WTC11 (cell line): ENCODE results near the gene LATS1. TPM values are rescaled to one million over a fixed set of nuclear protein-coding genes. Genes with fewer than 3 reads are reported as not detected.

Experiments
- ATAC-seq: fragments of 200-7000 bp; cut with Tn5 transposase; 2 replicates; pipeline ENCODE4 v1.10.0; 2021; ENCODE audit warnings: mild to moderate bottlenecking, moderate library complexity
- CTCF ChIA-PET: fragments of 300-600 bp; sonication (Branson Sonifier 250); formaldehyde crosslinking; loops from one replicate; lab custom pipeline; 2021; ENCODE audit warnings: antibody characterized with exemption; lab: Charles Lee
- POLR2A ChIA-PET: fragments of 350-600 bp; sonication (Branson Sonifier 250); formaldehyde crosslinking; loops from one replicate; lab custom pipeline; 2021; ENCODE audit warnings: antibody characterized with exemption; lab: Charles Lee
- DNase-seq: peaks from one replicate; pipeline ENCODE4 v3.0.0; 2021; ENCODE audit warnings: low spot score
- H3K27ac Mint-ChIP-seq: 2 replicates; pipeline ENCODE4 v1.8.0; 2021; ENCODE audit warnings: mixed read lengths
- H3K27me3 Mint-ChIP-seq: 2 replicates; pipeline ENCODE4 v1.8.0; 2021; ENCODE audit warnings: low read depth, mild to moderate bottlenecking, moderate library complexity, mixed read lengths
- H3K36me3 Mint-ChIP-seq: 2 replicates; pipeline ENCODE4 v1.8.0; 2021; ENCODE audit warnings: mixed read lengths
- H3K4me1 Mint-ChIP-seq: 2 replicates; pipeline ENCODE4 v1.8.0; 2022; ENCODE audit warnings: mixed read lengths
- H3K4me3 Mint-ChIP-seq: 2 replicates; pipeline ENCODE4 v1.8.0; 2021; ENCODE audit warnings: mild to moderate bottlenecking, moderate library complexity, mixed read lengths
- H3K9me3 Mint-ChIP-seq: 2 replicates; pipeline ENCODE4 v1.8.0; 2021; ENCODE audit warnings: mixed read lengths
- CBFB ChIP-seq: sonication (generic); formaldehyde crosslinking; IDR thresholded peaks from 2 replicates; pipeline ENCODE4 v1.8.1; 2022; ENCODE audit warnings: mild to moderate bottlenecking, low read depth, missing genetic modification reagents
- CTCF ChIP-seq: fragments of 200-600 bp; IDR thresholded peaks from 2 replicates; pipeline ENCODE4 v1.8.0; 2022; ENCODE audit warnings: antibody characterized with exemption
- E2F4 ChIP-seq: sonication (generic); formaldehyde crosslinking; IDR thresholded peaks from 2 replicates; pipeline ENCODE4 v1.8.1; 2022; ENCODE audit warnings: low read depth, mild to moderate bottlenecking, moderate library complexity, missing genetic modification reagents, borderline replicate concordance
- ESRRA ChIP-seq: sonication (generic); formaldehyde crosslinking; IDR thresholded peaks from 2 replicates; pipeline ENCODE4 v1.8.1; 2022; ENCODE audit warnings: mild to moderate bottlenecking, missing genetic modification reagents, borderline replicate concordance
- HMGXB4 ChIP-seq: sonication (generic); formaldehyde crosslinking; IDR thresholded peaks from 2 replicates; pipeline ENCODE4 v1.8.1; 2023; ENCODE audit warnings: mild to moderate bottlenecking, moderate library complexity, missing genetic modification reagents
- IRF1 ChIP-seq: sonication (generic); formaldehyde crosslinking; IDR thresholded peaks from 2 replicates; pipeline ENCODE4 v1.8.0; 2023; ENCODE audit warnings: missing genetic modification reagents
- JUN ChIP-seq: sonication (generic); formaldehyde crosslinking; IDR thresholded peaks from 2 replicates; pipeline ENCODE4 v1.8.0; 2023; ENCODE audit warnings: mild to moderate bottlenecking, missing genetic modification reagents
- NFYB ChIP-seq: sonication (generic); formaldehyde crosslinking; conservative IDR thresholded peaks from 2 replicates; pipeline ENCODE4 v1.8.0; 2022; ENCODE audit warnings: low read depth, missing genetic modification reagents
- TEAD4 ChIP-seq: sonication (generic); formaldehyde crosslinking; IDR thresholded peaks from 2 replicates; pipeline ENCODE4 v1.8.0; 2022; ENCODE audit warnings: mild to moderate bottlenecking, missing genetic modification reagents
- USF2 ChIP-seq: sonication (generic); formaldehyde crosslinking; IDR thresholded peaks from 2 replicates; pipeline ENCODE4 v1.8.1; 2023; ENCODE audit warnings: mild to moderate bottlenecking, missing genetic modification reagents, moderate library complexity
- ZNF232 ChIP-seq: sonication (generic); formaldehyde crosslinking; IDR thresholded peaks from 2 replicates; pipeline ENCODE4 v1.8.0; 2022; ENCODE audit warnings: mild to moderate bottlenecking, missing genetic modification reagents
- ZNF281 ChIP-seq: sonication (generic); formaldehyde crosslinking; IDR thresholded peaks from 2 replicates; pipeline ENCODE4 v1.8.0; 2023; ENCODE audit warnings: mild to moderate bottlenecking, missing genetic modification reagents
- ZNF416 ChIP-seq: fragments of 250-450 bp; sonication (Bioruptor Pico); IDR thresholded peaks from 2 replicates; pipeline ENCODE4 v1.9.0; 2021; ENCODE audit warnings: mild to moderate bottlenecking, inconsistent platforms
- ZNF425 ChIP-seq: fragments of 250-450 bp; sonication (Bioruptor Pico); conservative IDR thresholded peaks from 2 replicates; pipeline ENCODE4 v1.9.0; 2021; ENCODE audit warnings: mild to moderate bottlenecking
- ZNF512 ChIP-seq: sonication (generic); formaldehyde crosslinking; IDR thresholded peaks from 2 replicates; pipeline ENCODE4 v1.8.1; 2022; ENCODE audit warnings: missing genetic modification reagents, borderline replicate concordance
- total RNA-seq: library from RNA; stranded (reverse); gene quantifications from 3 replicates; pipeline ENCODE4 v1.2.3, GENCODE V29; 2021

The LATS1 gene
- total RNA-seq, 1 experiment from 2014 or later: 24.2 TPM

GRCh38 chr6:149725785-149726184 is 7.9 kb upstream of the LATS1 start (continued):
- TF ChIP-seq ZNF512 (CRISPR knock-in tag): no peak
- no peak for TF ChIP-seq JUN
- TF ChIP-seq HMGXB4 (CRISPR knock-in tag): no peak
- no peak for TF ChIP-seq IRF1 (CRISPR knock-in tag)
- TF ChIP-seq ZNF281 (CRISPR knock-in tag): no peak
- TF ChIP-seq NFYB (CRISPR knock-in tag): no peak
- no peak for TF ChIP-seq USF2 (CRISPR knock-in tag)
- TF ChIP-seq CBFB: no peak
- TF ChIP-seq TEAD4: no peak
- TF ChIP-seq E2F4: no peak
- no peak for TF ChIP-seq ESRRA (CRISPR knock-in tag)
- no peak for TF ChIP-seq ZNF416 (CRISPR knock-in tag)
- TF ChIP-seq ZNF425 (CRISPR knock-in tag): no peak

- Mint-ChIP-seq H3K4me3 (no peak overlapping the region), H3K27me3 (no peaks in the 10 kb centered on the region), H3K9me3 (no peaks in the 10 kb centered on the region), H3K27ac (0 out of 2 replicates have a peak overlapping the region, but pooled peaks have one; percentile 64), H3K36me3 (peaks cover 28% of the 10 kb centered on the region), H3K4me1 (no peaks in the 10 kb centered on the region)
- ChIA-PET CTCF (interaction anchor here (0.6 kb wide), 2 partner anchors 29 to 87 kb away, joined by 4 to 6 read pairs; no protein-coding TSS in a partner anchor), POLR2A (no interaction called here)
- TF ChIP-seq ZNF512 (CRISPR knock-in tag) (no peak), CTCF (peak; percentile 39; the same call in 1 of the 2 replicates), ZNF232 (CRISPR knock-in tag) (0 out of 2 replicates have a peak, but pooled peaks have one; percentile 18)
- peak; percentile 85 for ATAC-seq
- no peak for DNase-seq
Observed at GRCh38 chr6:149723771-149724417, 6.0 kb upstream of the LATS1 start.
